ENCODE measurements around the gene SIX5.
A peak's percentile ranks its signal among the peaks of the same experiment; 100 is the strongest.
"Not testable (repeated sequence)": the region's sequence is repeated elsewhere in the genome, so short reads cannot be mapped to it uniquely, and the experiment has no call there.

Gene SIX5

DNA sequence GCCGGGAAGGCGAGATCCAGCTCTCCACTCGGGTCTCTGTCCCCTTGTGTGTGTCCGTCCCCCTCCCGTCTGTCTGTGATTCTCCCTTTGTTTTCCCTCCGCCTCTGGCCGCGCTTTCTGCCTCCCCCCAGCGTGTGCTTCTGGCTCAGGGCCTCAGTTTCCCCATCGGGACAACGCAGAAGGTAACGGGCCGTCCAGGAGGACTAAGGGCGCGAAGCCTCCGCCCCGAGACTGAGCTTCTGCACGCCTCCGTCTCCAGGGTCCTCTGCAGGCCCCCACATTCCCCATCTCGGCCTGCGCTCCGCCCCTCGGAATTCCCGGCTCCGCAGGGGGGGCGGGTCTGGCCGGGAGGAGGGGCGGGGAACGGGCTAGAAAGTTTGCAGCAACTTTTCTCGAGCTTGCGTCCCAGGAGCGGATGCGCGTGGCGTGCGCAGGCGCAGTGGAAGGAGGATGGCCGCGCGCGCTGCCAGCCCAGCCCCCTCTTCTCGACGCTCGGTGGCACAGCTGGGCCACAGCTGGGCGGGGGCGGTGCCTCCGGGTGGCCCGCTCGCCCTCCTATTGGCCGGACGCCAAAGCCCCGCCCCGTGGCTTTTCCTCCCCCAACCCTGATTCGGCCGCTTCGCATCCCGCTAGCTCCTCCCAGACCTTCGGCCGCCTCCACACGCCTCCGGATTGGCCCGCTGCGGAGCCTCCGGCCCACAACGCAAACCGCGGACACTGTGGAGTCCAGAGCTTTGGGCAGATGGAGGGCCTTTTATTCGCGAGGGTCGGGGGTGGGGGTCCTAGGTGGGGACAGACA, at the start of gene SIX5:
Gene SIX5 (minus strand): TSS at position 269 of the 799 bp plus-strand sequence. CDS start 408 bp downstream, outside the sequence.
- FAIRE-seq, result peak; percentile 96

DNA sequence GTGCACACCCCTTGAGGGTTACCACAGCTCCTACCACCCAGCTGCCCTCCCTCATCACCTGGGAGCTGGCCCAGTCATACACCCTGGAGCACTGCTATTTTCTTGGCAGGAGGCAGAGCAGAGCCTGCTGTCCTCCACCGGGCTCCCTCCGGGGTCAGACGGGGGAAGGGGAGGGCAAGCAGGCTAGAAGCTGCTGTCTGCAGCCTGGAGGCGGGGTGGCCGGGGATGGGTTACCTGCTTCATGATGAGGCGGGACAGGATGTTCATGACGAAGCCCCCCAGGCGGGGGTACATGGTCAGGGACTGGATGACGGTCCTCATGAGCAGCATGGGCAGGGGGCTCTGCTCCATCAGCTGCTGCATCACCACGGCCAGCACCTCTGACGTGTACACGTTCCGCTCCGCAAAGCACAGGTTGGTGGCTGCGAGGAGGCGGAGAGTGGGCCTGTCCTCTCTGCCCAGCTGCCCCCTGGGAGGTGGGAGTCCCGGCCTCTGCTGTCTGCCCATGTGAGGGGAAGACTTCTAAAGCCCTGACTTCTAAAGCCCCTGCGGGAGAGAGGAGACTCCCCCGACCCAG, 48.8 kb upstream of the SIX5 start:
- no peak for FAIRE-seq

GRCh38 chr19:45817010-45817724, 48.1 kb upstream of the SIX5 start:
- peak; percentile 90 for FAIRE-seq

DNA sequence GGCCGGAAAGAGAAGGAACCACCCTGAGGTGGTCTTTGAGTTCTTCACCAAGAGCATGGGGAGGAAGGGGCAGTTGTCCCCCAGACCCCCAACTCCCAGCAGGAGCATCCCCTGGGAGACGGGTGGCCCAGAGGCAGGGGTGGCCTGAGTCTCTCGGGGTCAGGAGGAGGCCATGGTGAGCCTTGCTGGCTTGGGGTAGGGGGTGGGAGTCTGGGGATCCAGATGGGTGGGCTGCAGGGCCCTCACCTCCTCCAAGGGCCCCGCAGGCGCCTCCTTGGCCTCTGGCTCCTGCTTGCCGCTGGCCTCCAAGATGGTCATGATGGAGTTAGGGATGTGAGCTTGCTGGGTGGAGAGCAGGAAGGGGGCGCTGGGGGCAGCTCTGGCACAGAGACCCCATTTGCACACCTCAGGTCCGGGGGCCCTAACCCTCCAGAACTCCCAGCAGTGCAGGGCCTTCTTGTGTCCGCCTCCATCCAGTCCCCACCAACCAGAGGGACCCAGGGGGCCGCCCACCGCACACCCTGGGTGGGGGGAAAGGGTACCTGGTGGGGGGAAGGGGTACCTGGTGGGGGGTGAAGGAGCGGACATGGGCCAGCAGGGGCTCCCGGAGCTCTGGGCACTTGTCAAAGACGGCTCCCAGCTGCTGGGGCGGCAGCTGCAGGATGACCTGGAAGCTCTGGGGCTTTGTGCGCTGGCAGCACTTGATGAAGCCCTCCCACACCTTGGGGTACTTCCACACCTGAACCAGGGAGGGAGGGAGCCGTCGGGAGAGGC, 47.4 kb upstream of the SIX5 start:
- no peak for FAIRE-seq

DNA sequence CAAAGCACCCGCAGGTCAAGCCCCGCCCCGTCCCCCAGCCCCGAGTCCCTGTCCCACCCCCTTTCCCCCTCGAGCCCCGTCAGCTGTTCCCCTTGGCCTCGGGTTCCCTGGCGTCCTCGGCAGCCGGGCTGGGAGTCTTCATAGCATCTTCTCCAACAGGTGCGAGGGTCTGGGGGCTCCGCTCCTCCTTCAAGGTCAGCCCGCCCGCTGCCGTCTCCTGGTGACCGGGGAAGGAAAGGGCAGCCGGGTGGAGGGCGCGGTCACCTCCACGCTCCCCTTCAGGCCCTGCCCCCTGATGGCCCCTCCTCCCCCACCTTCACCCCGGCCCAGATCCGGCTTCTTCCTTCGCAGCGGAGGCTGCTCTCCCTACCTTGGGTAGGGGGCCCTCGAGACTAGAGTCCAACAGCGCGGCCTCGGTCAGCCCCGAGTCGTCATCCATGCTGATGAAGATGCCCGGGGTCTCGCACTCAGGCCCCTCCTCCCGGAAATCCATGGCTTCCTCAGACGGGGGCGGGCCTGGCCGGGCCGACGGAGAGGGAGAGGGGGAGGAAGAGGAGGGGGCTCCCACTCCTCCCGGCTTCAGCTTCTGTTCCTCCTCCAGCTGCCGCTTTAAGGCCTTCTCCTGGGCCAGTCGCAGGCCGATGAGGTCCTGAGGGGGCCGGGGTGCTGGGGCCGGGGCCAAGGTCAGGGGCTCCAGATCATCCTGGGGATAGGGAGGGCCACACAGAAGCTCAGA, 46.6 kb upstream of the SIX5 start:
- FAIRE-seq, result no peak

DNA sequence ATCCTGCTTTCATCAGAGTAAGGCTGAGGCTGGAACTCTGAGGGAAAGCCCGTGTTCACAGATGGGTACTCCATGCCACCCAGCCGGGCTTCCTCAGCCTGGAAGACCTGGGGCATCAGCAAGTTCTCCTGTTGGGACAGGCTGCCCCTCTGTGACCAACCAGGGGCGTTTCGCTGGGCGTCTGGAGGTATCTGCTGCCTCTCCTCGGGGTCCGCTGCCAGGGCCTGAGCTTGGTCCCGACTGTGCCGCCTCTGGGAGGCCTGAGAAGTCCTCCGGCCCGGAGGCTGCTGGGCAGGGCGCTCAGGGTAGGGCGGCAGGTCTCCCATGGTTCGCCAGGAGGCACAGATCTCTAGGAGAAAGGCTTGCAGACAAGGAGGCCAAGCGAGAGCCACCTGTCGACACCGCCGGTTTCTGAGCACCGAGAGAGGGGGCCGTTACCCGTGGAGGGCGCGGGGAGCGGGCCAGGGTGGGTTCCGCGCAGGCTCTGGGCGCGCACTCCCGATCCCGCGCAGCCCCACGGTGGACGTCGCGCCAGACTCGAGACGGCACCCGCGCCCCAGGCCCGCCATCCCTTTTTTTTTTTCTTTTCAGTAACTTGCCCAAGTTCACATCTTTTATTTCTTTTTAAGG, 45.9 kb upstream of the SIX5 start, which contains the start of gene RSPH6A:
Gene RSPH6A (minus strand): TSS at position 458 of the 630 bp plus-strand sequence. CDS start 132 bp downstream, at position 326.
- no peak for FAIRE-seq

DNA sequence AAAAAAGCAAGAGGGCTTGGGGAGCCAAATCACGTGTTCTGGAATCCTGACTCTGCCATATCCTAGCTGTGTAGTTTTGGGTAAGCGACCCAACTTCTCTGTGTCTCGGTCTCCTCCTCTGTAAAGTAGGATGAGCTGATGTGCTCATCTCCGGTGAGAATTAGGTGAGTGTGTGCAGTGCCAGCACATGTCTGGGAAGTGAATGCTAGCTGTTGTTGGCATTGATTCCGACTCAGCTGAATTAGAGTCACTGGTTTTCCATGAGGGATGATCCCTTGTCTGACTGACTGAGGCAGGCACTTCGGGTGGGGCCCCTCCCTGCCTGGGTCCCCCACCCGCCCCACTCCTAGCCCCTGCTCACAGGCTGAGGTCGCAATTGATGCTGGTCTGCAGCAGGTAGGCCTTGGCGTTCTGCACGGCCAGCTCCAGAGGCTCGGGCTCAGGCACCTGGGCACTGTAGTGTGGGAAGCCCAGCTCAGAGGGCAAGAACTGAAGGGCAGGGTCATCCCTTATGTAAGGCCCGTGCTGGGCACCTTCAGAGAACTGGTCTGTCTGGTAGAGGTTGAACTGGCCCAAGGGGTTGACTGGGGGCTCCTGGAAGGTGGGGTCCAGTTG, 45.2 kb upstream of the SIX5 start:
- FAIRE-seq, result no peak

DNA sequence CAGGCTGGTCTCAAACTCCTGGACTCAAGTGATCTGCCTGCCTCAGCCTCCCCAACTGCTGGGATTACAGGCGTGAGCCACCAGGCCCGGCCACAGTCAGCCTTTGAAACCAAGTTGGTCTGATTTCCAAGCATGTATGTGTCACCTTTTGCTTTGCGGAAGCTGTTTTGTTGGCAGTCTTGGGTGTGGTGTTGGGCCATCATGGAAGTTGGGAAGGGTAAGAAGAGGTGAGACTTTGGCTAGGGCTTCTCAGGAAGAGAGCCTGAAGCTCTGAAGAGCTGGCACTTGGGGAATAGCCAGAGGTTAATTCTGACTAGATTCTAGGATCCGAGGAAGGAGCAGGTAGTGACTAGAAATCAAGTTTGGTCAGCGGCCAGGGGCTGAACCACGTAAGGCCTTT, 43.2 kb upstream of the SIX5 start:
- FAIRE-seq, result no peak

GRCh38 chr19:45809643-45810159, 40.6 kb upstream of the SIX5 start:
- FAIRE-seq, result no peak

DNA sequence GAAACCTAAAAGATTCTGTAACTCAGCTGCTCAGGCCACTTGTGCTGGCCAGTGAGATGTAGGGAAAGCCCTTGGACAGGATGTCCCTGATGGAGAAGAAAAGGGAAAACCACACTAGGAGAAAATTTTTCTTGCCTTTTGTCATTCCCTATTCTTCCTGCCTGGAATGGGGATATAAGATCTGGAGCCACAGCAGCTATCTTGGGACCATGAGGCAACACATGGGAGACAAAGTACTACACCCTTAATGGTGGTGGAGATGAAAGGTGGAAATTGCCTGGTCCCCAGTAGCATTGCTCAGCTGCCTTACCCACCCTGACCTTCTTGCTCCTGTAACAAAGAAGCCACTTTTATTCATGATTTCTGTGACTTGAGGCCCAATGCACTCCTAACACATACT, 36.7 kb upstream of the SIX5 start:
- FAIRE-seq, result no peak

- no peak for FAIRE-seq
Observed at GRCh38 chr19:45804959-45805230, 35.8 kb upstream of the SIX5 start.

DNA sequence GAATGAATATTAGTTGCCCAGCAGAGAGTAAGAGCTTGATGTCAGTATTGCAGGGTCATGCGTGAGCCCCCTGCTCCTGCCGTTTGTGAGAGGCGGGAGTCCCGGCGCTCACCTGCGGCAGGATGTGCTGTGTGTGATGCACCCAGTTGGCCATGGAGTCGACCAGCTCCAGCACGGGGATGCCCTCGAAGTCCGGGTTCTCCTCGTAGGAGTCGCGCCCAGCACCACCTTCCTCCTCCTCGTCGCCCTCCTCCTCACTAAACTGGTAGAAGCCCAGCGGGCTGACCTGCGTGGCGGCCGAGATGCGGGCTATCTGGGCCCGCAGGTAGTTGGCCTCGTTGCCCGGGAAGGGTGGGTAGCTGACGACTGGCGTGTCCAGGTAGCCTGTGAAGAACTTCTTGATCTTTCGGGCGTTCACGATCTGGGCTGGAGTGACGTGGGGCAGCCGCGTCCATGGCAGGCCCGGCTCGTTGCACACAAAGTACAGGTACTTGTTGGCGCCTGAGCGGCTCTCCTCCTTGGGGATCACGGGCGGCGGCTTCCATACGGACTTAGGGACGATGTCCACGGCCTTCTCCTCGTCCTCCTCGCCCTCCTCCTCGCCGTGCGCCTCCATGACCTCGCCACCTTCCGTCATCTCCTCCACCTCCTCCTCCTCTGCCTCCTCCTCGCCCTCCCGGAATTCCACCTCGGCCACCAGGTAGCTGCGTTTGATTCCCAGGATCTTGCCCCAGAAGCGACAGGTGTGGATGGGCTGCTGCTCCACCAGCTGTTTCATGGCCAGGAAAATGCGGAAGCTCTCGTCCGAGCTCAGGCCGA, 35.3 kb upstream of the SIX5 start:
- FAIRE-seq, result no peak

DNA sequence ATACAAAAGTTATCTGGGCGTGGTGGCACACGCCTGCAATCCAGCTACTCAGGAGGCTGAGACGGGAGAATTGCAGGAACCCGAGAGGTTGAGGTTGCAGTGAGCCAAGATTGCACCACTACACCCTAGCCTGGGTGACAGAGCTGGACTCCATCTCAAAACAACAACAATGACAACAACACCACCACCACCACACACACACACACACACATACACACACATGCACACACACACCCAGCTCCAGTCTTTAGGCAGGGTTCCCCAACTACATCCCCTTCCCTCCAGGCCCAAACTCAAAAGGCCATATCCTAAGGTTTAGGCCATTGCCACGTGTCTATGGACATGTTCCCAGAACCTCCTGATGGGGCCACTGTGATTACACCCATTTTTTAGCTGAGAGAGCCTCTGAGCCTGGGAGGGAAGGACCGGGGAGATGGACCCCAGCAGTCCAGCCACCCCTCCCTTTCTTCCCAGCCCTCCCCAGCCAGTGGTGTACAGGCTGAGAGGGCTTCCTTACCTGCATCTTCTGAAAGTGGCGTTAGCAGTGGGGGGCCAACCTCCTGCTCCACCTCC, 32.6 kb upstream of the SIX5 start:
- no peak for FAIRE-seq

DNA sequence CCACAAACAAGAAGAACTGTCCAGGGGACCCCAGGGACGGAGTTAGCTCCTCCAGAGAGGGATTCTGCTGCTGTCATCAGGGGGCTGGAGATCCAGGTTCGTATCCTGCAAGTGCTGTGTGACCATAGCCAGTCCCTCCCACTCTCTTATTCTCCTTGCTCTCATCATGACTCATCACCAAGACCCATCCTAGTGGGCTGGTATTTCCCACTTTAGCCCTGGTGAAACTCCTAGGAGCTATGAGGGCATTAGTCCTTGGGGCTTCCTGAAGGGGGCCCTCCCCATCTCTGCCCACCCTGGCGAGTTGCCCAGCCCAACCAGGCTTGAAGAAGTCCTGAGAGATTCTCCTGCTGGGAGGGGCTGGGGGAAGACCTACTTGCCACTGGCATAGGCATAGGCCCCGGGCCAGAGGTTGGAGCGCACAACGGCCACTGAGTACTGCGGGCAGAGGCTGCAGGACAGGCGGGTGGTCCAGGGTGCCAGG, 31.1 kb upstream of the SIX5 start:
- FAIRE-seq, result no peak

- FAIRE-seq, result not testable (repeated sequence)
Observed at GRCh38 chr19:45799541-45799940, 30.5 kb upstream of the SIX5 start.

DNA sequence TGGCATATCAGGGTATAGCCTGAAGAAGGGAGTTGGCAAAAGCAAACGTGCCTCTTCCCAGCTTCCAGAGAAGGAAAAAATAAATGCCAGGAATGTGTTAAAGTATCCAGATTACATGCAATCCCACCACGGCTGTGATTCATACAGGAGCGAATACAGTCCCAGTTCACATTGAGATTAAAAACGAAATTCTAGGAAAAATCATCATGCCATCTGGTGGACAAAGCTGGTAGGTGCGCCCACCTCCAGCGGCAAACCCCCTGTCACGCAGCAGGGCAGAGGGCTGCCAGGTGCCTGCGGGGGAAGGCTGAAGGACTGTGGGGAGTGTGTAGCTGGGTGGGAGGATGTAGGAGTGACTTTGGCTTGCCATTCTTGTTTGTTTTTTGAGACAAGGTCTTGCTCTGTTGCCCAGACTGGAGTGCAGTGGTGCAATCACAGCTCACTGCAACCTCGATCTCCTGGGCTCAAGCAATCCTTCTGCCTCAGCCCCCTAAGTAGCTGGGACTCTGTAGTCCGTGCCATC, 30.0 kb upstream of the SIX5 start:
- FAIRE-seq, result peak; percentile 75

DNA sequence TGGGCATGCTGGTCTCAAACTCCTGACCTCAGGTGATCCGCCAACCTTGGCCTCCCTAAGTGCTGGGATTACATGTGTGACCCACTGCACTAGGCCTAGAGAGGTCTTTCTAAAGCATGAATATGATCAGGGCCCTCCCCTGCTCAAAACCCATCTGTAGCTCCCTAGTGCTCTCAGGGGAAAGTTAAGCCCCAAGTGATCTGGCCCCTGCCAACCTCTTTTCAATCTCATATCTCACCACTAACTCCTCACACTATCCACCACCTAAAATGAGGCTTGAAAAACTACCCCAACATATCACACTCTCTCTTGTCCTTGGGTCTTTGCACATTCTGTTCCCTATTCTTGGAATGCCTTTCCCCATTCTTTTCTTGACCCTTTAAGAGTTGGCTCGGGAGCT, 25.6 kb upstream of the SIX5 start:
- FAIRE-seq, result no peak

- FAIRE-seq, result no peak
Observed at GRCh38 chr19:45793876-45794275, 24.8 kb upstream of the SIX5 start.

- FAIRE-seq, result no peak
Observed at GRCh38 chr19:45793178-45793564, 24.1 kb upstream of the SIX5 start.

Measured in A204.1 (cell line).